Heart left ventricle (tissue), 16 donors: ENCODE results near the gene HK2. TPM values are rescaled to one million over a fixed set of nuclear protein-coding genes. Genes with fewer than 3 reads are reported as not detected.

Experiments
- ATAC-seq, 4 donors: fragments of 200-7000 bp; cut with Tn5 transposase; one replicate each; pipeline ENCODE4 v1.9.1; 2020 to 2022; ENCODE audit warnings: moderate library complexity in 4 of 4, mild to moderate bottlenecking in 3 of 4, moderate number of reproducible peaks in 1 of 4
- DNase-seq, 5 donors: peaks; one replicate each; pipeline ENCODE4 v3.0.0-alpha.2; 2020
- H3K27ac ChIP-seq, 12 donors: fragments of 200-600 bp; sonication (generic) in 4 of 12; one replicate each; pipeline versions ENCODE4 v1.5.0 to v1.8.0; 2016 to 2022; ENCODE audit warnings: mild to moderate bottlenecking in 2 of 12
- H3K27me3 ChIP-seq, 9 donors: fragments of 200-600 bp; sonication (generic) in 2 of 9; one replicate each; pipeline versions ENCODE4 v1.5.1 to v1.8.0; 2016 to 2022; ENCODE audit warnings: mild to moderate bottlenecking in 3 of 9
- H3K36me3 ChIP-seq, 9 donors: fragments of 200-600 bp; sonication (generic) in 2 of 9; one replicate each; pipeline versions ENCODE4 v1.5.0 to v1.8.0; 2018 to 2022; ENCODE audit warnings: mild to moderate bottlenecking in 2 of 9
- H3K4me1 ChIP-seq, 12 donors: fragments of 200-600 bp; sonication (generic) in 4 of 12; one replicate each; pipeline versions ENCODE4 v1.5.0 to v1.8.0; 2016 to 2022; ENCODE audit warnings: mild to moderate bottlenecking in 3 of 12
- H3K4me3 ChIP-seq, 12 donors: fragments of 200-600 bp; sonication (generic) in 4 of 12; one replicate each; pipeline versions ENCODE4 v1.5.0 to v1.8.0; 2017 to 2022; ENCODE audit warnings: mild to moderate bottlenecking in 9 of 12, moderate library complexity in 4 of 12
- H3K9me3 ChIP-seq, 12 donors: fragments of 200-600 bp; sonication (generic) in 4 of 12; one replicate each; pipeline versions ENCODE4 v1.5.0 to v1.8.0; 2016 to 2022; ENCODE audit warnings: mild to moderate bottlenecking in 1 of 12
- CTCF ChIP-seq, 12 donors: fragments of 200-600 bp; sonication (generic) in 4 of 12; IDR thresholded peaks; one replicate each; pipeline versions ENCODE4 v1.5.0 to v1.8.0; 2018 to 2022; ENCODE audit warnings: antibody characterized with exemption in 12 of 12, mild to moderate bottlenecking in 5 of 12
- POLR2A ChIP-seq, 2 donors: fragments of 450-650 bp; IDR thresholded peaks; one replicate each; pipeline ENCODE4 v1.6.1; 2017; ENCODE audit warnings: antibody characterized with exemption in 2 of 2, mild to moderate bottlenecking in 2 of 2, moderate library complexity in 2 of 2
- WGBS, 4 donors: extraction: QIAGEN DNeasy Blood & Tissue Kit in 2 of 4; methylation state at CpG; one replicate each; pipeline versions ENCODE4 v1.1.5 to v1.1.7; 2013 to 2018; 5-methylcytosine and 5-hydroxymethylcytosine counted together
- intact Hi-C, 10 donors: fragments of 100-400 bp; cut with DNase I; formaldehyde crosslinking; loops; one replicate each; pipeline versions ENCODE4 v1.11.1 to v1.14.2; 2022
- polyA plus RNA-seq, 2 donors: library from polyadenylated mRNA; stranded (reverse); fragments of 200-250 nt; gene quantifications; one replicate each; pipeline ENCODE4 v1.2.3, GENCODE V29; 2013
- total RNA-seq, 9 donors: library from RNA; depleted of rRNA in 2 of 9; stranded (reverse); fragments of >200 nt in 2 of 9; fragmentation: NEBNext Ultra II Directional in 3 of 9; extraction: Animal tissue kit (Norgen Biotek cat#: 25700) in 3 of 9; gene quantifications; one replicate each; pipeline versions ENCODE4 v1.1.0 to v1.2.4, GENCODE V29; 2016 to 2023
- donor health status: ischemic (EF 13 %, LVEDD 7.1; RV severe dilation, severe dysfunction).
- donor health status: healthy with polysubstance abuse.
- donor health status: DM: no; HTN: yes; CAD: no.
- donor health status: DM: no; HTN: no; CAD: no.
- donor health status: ischemic (EF 25% LVEDD 6.9; RV normal size, moderate dysfunction).
- donor health status: ischemic (EF 25% LVEDD 5.7; RV mildly dilated, moderate dysfunction).
- donor health status: healthy.
- donor health status: DM: yes; HTN: yes; CAD: no.
- donor health status: ischemic (EF 35%, LVEDD 5.7; RV mildly dilated, moderate dysfunction).
- donor health status: nonischemic (EF 11% LVEDD 7.7; RV severe dilation, severe dysfunction).
- donor health status: DM: yes; HTN: yes; CAD: no.
- donor health status: PGD.
- donor health status: ischemic (EF 29% LVEDD 5.4; RV normal size, mild dysfunction).
- donor health status: nonischemic (EF 23%, LVEDD 6.1; RV moderate dilation, normal function).

HK2 gene
- total and polyA plus RNA-seq, 11 donors = 1.9 to 31.5 (median 16.3) TPM

- Histone ChIP-seq H3K27me3 (peaks cover 0 to 5% (median 0%) of the 10 kb centered on the region in 9 donors), H3K4me1 (no peaks in the 10 kb centered on the region), H3K9me3 (no peaks in the 10 kb centered on the region), H3K36me3 (no peaks in the 10 kb centered on the region), H3K27ac (no peak overlapping the region), H3K4me3 (no peak overlapping the region)
- no peak for DNase-seq
- no peak for ATAC-seq
- intact Hi-C loops = no loop called here
- WGBS, 4 donors = 90 to 96% (median 94%) methylated on average over 4 of the region's 4 CpGs
- TF ChIP-seq POLR2A (IDR thresholded peaks at IDR 0.05) (no peak), CTCF (IDR thresholded peaks at IDR 0.05) (no peak)
Observed at GRCh38 chr2:74938264-74938663, 104.3 kb downstream of the HK2 start.

GRCh38 chr2:74939919-74940812, 106.2 kb downstream of the HK2 start:
- no peak overlapping the region for H3K27ac ChIP-seq
- H3K27me3 ChIP-seq = peaks cover 0 to 5% (median 0%) of the 10 kb centered on the region in 9 donors
- no peaks in the 10 kb centered on the region for H3K4me1 ChIP-seq
- no peak for ATAC-seq
- intact Hi-C loops = no loop called here
- no peak for TF ChIP-seq CTCF (IDR thresholded peaks at IDR 0.05)
- TF ChIP-seq POLR2A (IDR thresholded peaks at IDR 0.05) = no peak
- DNase-seq = no peak
- 85 to 90% (median 87%) methylated on average over 7 of the region's 7 CpGs for WGBS, 4 donors
- H3K9me3 ChIP-seq = no peaks in the 10 kb centered on the region
- no peak overlapping the region for H3K4me3 ChIP-seq
- H3K36me3 ChIP-seq = no peaks in the 10 kb centered on the region

- no peaks in the 10 kb centered on the region for H3K4me1 ChIP-seq
- H3K9me3 ChIP-seq = no peaks in the 10 kb centered on the region
- peaks cover 0 to 5% (median 0%) of the 10 kb centered on the region in 9 donors for H3K27me3 ChIP-seq
- no peak overlapping the region for H3K4me3 ChIP-seq
- TF ChIP-seq CTCF (IDR thresholded peaks at IDR 0.05) (no peak), POLR2A (IDR thresholded peaks at IDR 0.05) (no peak)
- 89 to 97% (median 93%) methylated on average over 3 of the region's 3 CpGs for WGBS, 4 donors
- ATAC-seq = no peak
- H3K27ac ChIP-seq = no peak overlapping the region
- intact Hi-C loops = no loop called here
- H3K36me3 ChIP-seq = no peaks in the 10 kb centered on the region
- DNase-seq = no peak
Observed at GRCh38 chr2:74941284-74941683, 107.4 kb downstream of the HK2 start.

GRCh38 chr2:74942263-74942662, 108.3 kb downstream of the HK2 start:
- H3K4me3 ChIP-seq = no peak overlapping the region
- intact Hi-C loops = no loop called here
- no peaks in the 10 kb centered on the region for H3K4me1 ChIP-seq
- H3K27me3 ChIP-seq = peaks cover 0 to 4% (median 0%) of the 10 kb centered on the region in 9 donors
- WGBS, 4 donors = 55 to 72% (median 64%) methylated on average over 5 of the region's 5 CpGs
- no peak for ATAC-seq
- TF ChIP-seq CTCF (IDR thresholded peaks at IDR 0.05) = no peak
- no peak for TF ChIP-seq POLR2A (IDR thresholded peaks at IDR 0.05)
- no peaks in the 10 kb centered on the region for H3K9me3 ChIP-seq
- H3K36me3 ChIP-seq = no peaks in the 10 kb centered on the region
- DNase-seq = no peak
- H3K27ac ChIP-seq = no peak overlapping the region

Other genes starting within 250 kb of the HK2 start
- under 1 TPM in 3 of 9 donors, not detected in 6; 0.21 to 0.88 (median 0.79) TPM for gene M1AP, start 185.8 kb upstream of the HK2 start, total RNA-seq
- gene M1AP, start 185.8 kb upstream of the HK2 start, polyA plus RNA-seq = under 1 TPM; 0.07 to 0.08 TPM
- gene SEMA4F, start 179.9 kb upstream of the HK2 start, total RNA-seq = 1 to 10 TPM; 2.2 to 4.9 (median 3.5) TPM
- gene SEMA4F, start 179.9 kb upstream of the HK2 start, polyA plus RNA-seq = 1 to 10 TPM in 1 of 2 donors, under 1 TPM in 1; 0.95 to 2.8 TPM
- gene POLE4, start 124.5 kb downstream of the HK2 start, total RNA-seq = 10 to 100 TPM; 12.9 to 73.3 (median 34.9) TPM
- gene POLE4, start 124.5 kb downstream of the HK2 start, polyA plus RNA-seq = 10 to 100 TPM; 46.1 to 50.1 TPM